ENCODE data around the gene SEC11C. TPM values are rescaled to one million over a fixed set of nuclear protein-coding genes. Genes with fewer than 3 reads are reported as not detected.

SEC11C gene
- total RNA-seq, 1 experiment from 2014 or later, result 49.5 TPM

DNA sequence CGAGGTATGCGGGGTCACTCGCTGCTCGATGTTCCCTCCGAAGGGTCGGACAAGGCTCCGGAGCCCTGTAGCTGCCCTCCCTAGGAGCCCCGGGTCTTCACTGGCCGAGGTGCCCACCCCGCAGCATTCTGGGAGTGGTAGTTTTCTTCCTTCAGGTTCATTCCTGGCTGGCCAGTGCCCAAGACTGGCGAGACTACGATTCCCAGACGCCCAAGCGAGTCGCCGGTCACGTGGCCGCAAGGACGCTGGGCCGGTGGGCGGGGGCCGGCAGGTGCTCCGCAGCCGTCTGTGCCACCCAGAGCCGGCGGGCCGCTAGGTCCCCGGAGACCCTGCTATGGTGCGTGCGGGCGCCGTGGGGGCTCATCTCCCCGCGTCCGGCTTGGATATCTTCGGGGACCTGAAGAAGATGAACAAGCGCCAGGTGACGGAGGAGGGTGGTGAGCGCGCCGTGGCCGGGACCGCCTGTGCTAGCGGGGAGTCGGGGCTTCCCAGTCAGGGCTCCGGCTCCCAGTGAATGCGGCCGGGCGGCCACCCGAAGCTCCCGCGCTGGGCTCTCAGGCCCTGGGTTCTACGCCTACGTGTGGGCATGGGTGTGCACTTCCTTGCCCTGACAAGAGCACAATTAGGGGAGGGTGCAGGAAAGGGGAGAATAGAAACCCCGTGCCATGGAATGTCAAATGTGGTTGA is at the start of gene SEC11C (continued):
- 0 out of 2 replicates have a peak, but pooled peaks have one; percentile 24 for TF ChIP-seq ESRRA (CRISPR knock-in tag; IDR thresholded peaks at IDR 0.05; ENCODE audit: borderline replicate concordance)
- TF ChIP-seq, protein P1, sequence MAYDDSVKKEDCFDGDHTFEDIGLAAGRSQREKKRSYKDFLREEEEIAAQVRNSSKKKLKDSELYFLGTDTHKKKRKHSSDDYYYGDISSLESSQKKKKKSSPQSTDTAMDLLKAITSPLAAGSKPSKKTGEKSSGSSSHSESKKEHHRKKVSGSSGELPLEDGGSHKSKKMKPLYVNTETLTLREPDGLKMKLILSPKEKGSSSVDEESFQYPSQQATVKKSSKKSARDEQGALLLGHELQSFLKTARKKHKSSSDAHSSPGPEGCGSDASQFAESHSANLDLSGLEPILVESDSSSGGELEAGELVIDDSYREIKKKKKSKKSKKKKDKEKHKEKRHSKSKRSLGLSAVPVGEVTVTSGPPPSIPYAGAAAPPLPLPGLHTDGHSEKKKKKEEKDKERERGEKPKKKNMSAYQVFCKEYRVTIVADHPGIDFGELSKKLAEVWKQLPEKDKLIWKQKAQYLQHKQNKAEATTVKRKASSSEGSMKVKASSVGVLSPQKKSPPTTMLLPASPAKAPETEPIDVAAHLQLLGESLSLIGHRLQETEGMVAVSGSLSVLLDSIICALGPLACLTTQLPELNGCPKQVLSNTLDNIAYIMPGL (CRISPR knock-in tag; IDR thresholded peaks at IDR 0.05), result peak; percentile 66; the same call in 1 of the 2 replicates
- no peak for TF ChIP-seq TP53 (CRISPR knock-in tag; IDR thresholded peaks at IDR 0.05)
- TF ChIP-seq SOX15 (CRISPR knock-in tag; IDR thresholded peaks at IDR 0.05), result no peak
- peak; percentile 59; the same call in 1 of the 2 replicates for TF ChIP-seq FOXK1 (CRISPR knock-in tag; IDR thresholded peaks at IDR 0.05)
- peak; percentile 100 for TF ChIP-seq USF2 (CRISPR knock-in tag; IDR thresholded peaks at IDR 0.05)
- no peak for TF ChIP-seq ZNF671 (CRISPR knock-in tag; IDR thresholded peaks at IDR 0.05)
- no peak for TF ChIP-seq ATF2 (CRISPR knock-in tag; IDR thresholded peaks at IDR 0.05; ENCODE audit: borderline replicate concordance, low read depth)
- no peak for TF ChIP-seq JAZF1 (CRISPR knock-in tag; IDR thresholded peaks at IDR 0.05)
- TF ChIP-seq FOXP1 (CRISPR knock-in tag; IDR thresholded peaks at IDR 0.05; ENCODE audit: borderline replicate concordance), result no peak

DNA sequence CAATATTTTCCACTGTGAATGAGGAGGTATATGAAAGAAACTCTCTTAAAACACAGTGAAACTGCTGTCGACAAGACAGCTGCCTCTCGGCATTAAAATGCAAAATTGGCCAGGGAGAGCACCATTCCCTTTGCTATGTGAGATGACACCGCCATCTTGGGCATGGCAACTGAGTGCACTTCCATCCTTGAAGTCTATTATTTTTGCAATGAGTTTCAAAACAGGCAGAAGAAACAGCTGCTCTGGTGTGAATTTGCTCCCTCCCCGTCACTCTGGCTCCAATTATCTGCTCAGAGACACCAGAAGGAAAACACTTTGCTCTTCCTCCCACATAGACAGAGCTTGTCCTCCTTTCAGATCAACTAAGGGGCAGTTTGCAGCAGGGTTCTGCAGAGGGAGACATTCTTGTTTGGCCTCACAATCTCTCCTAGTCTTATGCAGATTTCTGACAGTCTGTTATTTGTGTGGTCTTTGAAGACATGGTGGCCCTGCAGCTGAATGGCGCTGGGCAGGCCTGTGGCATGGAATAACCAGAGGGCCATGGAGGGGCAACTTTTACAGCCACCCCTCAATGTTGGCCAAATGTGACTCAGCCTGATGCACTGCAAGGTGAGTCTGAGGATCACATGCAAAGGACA is 48.6 kb upstream of the SEC11C start:
- H3K36me3 Mint-ChIP-seq, result no peaks in the 10 kb centered on the region
- H3K27ac Mint-ChIP-seq, result no peak overlapping the region
- H3K27me3 Mint-ChIP-seq (ENCODE audit: low read depth), result no peaks in the 10 kb centered on the region; the same call in 1 of the 2 replicates
- no peak for TF ChIP-seq ZNF416 (CRISPR knock-in tag; IDR thresholded peaks at IDR 0.05)
- TF ChIP-seq FOXJ3 (CRISPR knock-in tag; IDR thresholded peaks at IDR 0.05; ENCODE audit: borderline replicate concordance), result no peak
- no peak for TF ChIP-seq ZNF138 (CRISPR knock-in tag; conservative IDR thresholded peaks at IDR 0.05)
- no peak for TF ChIP-seq ARID4B (CRISPR knock-in tag; IDR thresholded peaks at IDR 0.05; ENCODE audit: borderline replicate concordance)
- TF ChIP-seq PRRX2 (CRISPR knock-in tag; IDR thresholded peaks at IDR 0.05), result no peak
- no peak for TF ChIP-seq ATF1 (CRISPR knock-in tag; IDR thresholded peaks at IDR 0.05)
- TF ChIP-seq, protein P2, sequence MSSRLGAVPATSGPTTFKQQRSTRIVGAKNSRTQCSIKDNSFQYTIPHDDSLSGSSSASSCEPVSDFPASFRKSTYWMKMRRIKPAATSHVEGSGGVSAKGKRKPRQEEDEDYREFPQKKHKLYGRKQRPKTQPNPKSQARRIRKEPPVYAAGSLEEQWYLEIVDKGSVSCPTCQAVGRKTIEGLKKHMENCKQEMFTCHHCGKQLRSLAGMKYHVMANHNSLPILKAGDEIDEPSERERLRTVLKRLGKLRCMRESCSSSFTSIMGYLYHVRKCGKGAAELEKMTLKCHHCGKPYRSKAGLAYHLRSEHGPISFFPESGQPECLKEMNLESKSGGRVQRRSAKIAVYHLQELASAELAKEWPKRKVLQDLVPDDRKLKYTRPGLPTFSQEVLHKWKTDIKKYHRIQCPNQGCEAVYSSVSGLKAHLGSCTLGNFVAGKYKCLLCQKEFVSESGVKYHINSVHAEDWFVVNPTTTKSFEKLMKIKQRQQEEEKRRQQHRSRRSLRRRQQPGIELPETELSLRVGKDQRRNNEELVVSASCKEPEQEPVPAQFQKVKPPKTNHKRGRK (CRISPR knock-in tag; IDR thresholded peaks at IDR 0.05; ENCODE audit: borderline replicate concordance), result no peak
- TF ChIP-seq ESRRA (CRISPR knock-in tag; IDR thresholded peaks at IDR 0.05; ENCODE audit: borderline replicate concordance), result no peak
- TF ChIP-seq ATF3 (CRISPR knock-in tag; conservative IDR thresholded peaks at IDR 0.05), result no peak
- TF ChIP-seq CBFB (CRISPR knock-in tag; IDR thresholded peaks at IDR 0.05; ENCODE audit: low read depth), result no peak
- TF ChIP-seq ZBTB21 (CRISPR knock-in tag; IDR thresholded peaks at IDR 0.05; ENCODE audit: borderline replicate concordance), result no peak
- TF ChIP-seq, protein P3, sequence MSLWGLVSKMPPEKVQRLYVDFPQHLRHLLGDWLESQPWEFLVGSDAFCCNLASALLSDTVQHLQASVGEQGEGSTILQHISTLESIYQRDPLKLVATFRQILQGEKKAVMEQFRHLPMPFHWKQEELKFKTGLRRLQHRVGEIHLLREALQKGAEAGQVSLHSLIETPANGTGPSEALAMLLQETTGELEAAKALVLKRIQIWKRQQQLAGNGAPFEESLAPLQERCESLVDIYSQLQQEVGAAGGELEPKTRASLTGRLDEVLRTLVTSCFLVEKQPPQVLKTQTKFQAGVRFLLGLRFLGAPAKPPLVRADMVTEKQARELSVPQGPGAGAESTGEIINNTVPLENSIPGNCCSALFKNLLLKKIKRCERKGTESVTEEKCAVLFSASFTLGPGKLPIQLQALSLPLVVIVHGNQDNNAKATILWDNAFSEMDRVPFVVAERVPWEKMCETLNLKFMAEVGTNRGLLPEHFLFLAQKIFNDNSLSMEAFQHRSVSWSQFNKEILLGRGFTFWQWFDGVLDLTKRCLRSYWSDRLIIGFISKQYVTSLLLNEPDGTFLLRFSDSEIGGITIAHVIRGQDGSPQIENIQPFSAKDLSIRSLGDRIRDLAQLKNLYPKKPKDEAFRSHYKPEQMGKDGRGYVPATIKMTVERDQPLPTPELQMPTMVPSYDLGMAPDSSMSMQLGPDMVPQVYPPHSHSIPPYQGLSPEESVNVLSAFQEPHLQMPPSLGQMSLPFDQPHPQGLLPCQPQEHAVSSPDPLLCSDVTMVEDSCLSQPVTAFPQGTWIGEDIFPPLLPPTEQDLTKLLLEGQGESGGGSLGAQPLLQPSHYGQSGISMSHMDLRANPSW (CRISPR knock-in tag; conservative IDR thresholded peaks at IDR 0.05; ENCODE audit: low read depth), result no peak
- no peak for TF ChIP-seq TEAD1 (CRISPR knock-in tag; IDR thresholded peaks at IDR 0.05)

More for the DNA sequence above, 48.6 kb upstream of the SEC11C start:
- H3K4me1 Mint-ChIP-seq, result peaks cover 18% of the 10 kb centered on the region
- H3K9me3 Mint-ChIP-seq, result peaks cover 14% of the 10 kb centered on the region
- ATAC-seq (peak; percentile 56), DNase-seq (ENCODE audit: low spot score) (no peak)
- no peak overlapping the region for H3K4me3 Mint-ChIP-seq
- ChIA-PET POLR2A (no interaction called here), CTCF (no interaction called here)

All from WTC11 (cell line).